OCI-LY3 (cell line): ENCODE results near the gene ICA1.
"Not testable (repeated sequence)": the region's sequence is repeated elsewhere in the genome, so short reads cannot be mapped to it uniquely, and the experiment has no call there.

Experiments
- H2AFZ ChIP-seq: fragments of 200-600, 300-600 bp; shearing (Covaris generic); 2 replicates; pipeline ENCODE4 v1.6.0; 2014; ENCODE audit warnings: antibody characterized with exemption, low read depth, low read length
- H3K27ac ChIP-seq: fragments of 200-600, 300-600 bp; sonication (generic); 2 replicates; pipeline ENCODE4 v1.5.1; 2014; ENCODE audit warnings: mild to moderate bottlenecking, low read length, moderate library complexity, mixed read lengths
- H3K27me3 ChIP-seq: fragments of 200-600, 300-600 bp; sonication (generic); 2 replicates; pipeline ENCODE4 v1.6.1; 2014; ENCODE audit warnings: low read depth, low read length, mixed read lengths
- H3K36me3 ChIP-seq: fragments of 200-600, 300-600 bp; sonication (generic); replicated peaks from 2 replicates; pipeline ENCODE3; 2014; ENCODE audit warnings: low read depth, low read length, mixed read lengths
- H3K4me1 ChIP-seq: fragments of 300-600, 200-600 bp; sonication (generic); 2 replicates; pipeline ENCODE4 v1.6.1; 2014; ENCODE audit warnings: low read length, mixed read lengths
- H3K4me2 ChIP-seq: fragments of 200-600, 300-600 bp; sonication (generic); 2 replicates; pipeline ENCODE4 v1.6.1; 2014; ENCODE audit warnings: low read length, mixed read lengths
- H3K4me3 ChIP-seq: fragments of 300-600, 200-600 bp; sonication (generic); 2 replicates; pipeline ENCODE4 v1.5.1; 2014; ENCODE audit warnings: antibody characterized with exemption, mild to moderate bottlenecking, low read length, moderate library complexity
- H3K79me2 ChIP-seq: fragments of 300-600, 200-600 bp; shearing (Covaris generic); 2 replicates; pipeline ENCODE4 v1.6.1; 2014; ENCODE audit warnings: mild to moderate bottlenecking, low read length, mixed read lengths
- H3K9ac ChIP-seq: fragments of 300-600, 200-600 bp; shearing (Covaris generic); 2 replicates; pipeline ENCODE4 v1.6.0; 2014; ENCODE audit warnings: mild to moderate bottlenecking, low read length, moderate library complexity
- H3K9me3 ChIP-seq: fragments of 200-600, 300-600 bp; shearing (Covaris generic); 2 replicates; pipeline ENCODE4 v1.6.1; 2014; ENCODE audit warnings: low read length, mixed read lengths; ENCODE audit not compliant: insufficient read depth
- H4K20me1 ChIP-seq: fragments of 200-600, 300-600 bp; sonication (generic); 2 replicates; pipeline ENCODE4 v1.6.1; 2016; ENCODE audit warnings: low read length, mixed read lengths; ENCODE audit not compliant: insufficient read depth
- CTCF ChIP-seq: fragments of 200-600, 300-600 bp; sonication (generic); IDR thresholded peaks from 2 replicates; pipeline ENCODE4 v1.5.1; 2014; ENCODE audit warnings: antibody characterized with exemption, low read length, low read depth
- EZH2phosphoT487 ChIP-seq: fragments of 200-600 bp; shearing (Covaris generic); IDR thresholded peaks from 2 replicates; pipeline ENCODE4 v1.6.1; 2018; ENCODE audit warnings: antibody characterized with exemption, mixed run types, low read depth

The ICA1 gene

DNA sequence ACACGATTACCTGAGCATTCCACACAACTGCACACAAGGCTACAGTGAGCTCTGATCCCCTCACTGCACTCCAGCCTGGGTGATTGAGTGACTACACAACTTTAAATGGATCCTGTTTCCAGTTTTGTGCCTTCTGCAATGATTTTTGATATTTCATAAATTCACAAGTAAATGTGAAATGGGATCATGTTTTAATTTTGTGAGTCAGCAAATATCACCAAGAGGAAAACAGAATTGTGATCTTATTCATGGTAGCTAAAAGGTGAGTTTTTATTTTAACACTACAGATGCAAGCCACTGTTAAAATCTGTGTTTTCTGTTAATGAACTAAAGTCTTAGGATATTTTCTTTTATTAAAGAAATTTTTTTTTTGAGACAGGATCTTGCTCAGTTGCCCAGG lies 11.4 kb downstream of the ICA1 start:
- Histone ChIP-seq H3K9me3 (no peaks in the 10 kb centered on the region), H3K27ac (no peak overlapping the region), H3K79me2 (no peaks in the 10 kb centered on the region), H3K36me3 (no peaks in the 10 kb centered on the region), H3K4me1 (peaks cover 5% of the 10 kb centered on the region; the same call in 1 of the 2 replicates), H3K9ac (no peak overlapping the region), H3K4me3 (no peak overlapping the region), H4K20me1 (no peaks in the 10 kb centered on the region), H3K4me2 (no peak overlapping the region), H3K27me3 (no peaks in the 10 kb centered on the region), H2AFZ (no peak overlapping the region)
- TF ChIP-seq CTCF (no peak), EZH2phosphoT487 (no peak)

- Histone ChIP-seq H3K4me1 (peaks cover 5% of the 10 kb centered on the region; the same call in 1 of the 2 replicates), H3K27ac (no peak overlapping the region), H3K36me3 (no peaks in the 10 kb centered on the region), H3K4me3 (no peak overlapping the region), H3K4me2 (no peak overlapping the region), H3K79me2 (no peaks in the 10 kb centered on the region), H2AFZ (no peak overlapping the region), H3K9ac (no peak overlapping the region), H3K9me3 (no peaks in the 10 kb centered on the region), H3K27me3 (no peaks in the 10 kb centered on the region), H4K20me1 (no peaks in the 10 kb centered on the region)
- TF ChIP-seq CTCF (no peak), EZH2phosphoT487 (no peak)
Measured at GRCh38 chr7:8249121-8249520, 12.8 kb downstream of the ICA1 start.

DNA sequence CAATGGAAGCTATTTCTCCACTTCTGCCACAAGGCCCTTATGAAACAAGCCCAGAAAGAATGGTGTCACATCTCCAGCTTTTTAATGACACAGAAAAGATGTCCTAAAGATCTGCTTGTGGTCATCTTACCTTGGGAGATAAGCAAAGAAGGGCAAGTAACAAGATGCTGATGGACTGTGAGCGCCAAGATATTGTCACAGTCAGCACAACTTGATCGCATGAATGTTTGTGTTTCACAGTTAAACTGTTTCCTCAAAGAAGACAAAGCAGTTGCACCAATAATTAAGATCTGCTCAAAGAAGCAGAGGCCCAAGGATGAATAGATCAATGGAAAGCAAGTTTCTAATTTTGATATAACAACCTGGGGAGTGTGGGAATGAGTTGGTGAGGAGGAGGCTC lies 15.9 kb downstream of the ICA1 start:
- H3K4me2 ChIP-seq: no peak overlapping the region
- no peaks in the 10 kb centered on the region for H3K27me3 ChIP-seq
- no peaks in the 10 kb centered on the region for H3K9me3 ChIP-seq
- no peak overlapping the region for H2AFZ ChIP-seq
- H3K36me3 ChIP-seq: no peaks in the 10 kb centered on the region
- no peak overlapping the region for H3K9ac ChIP-seq
- no peaks in the 10 kb centered on the region for H3K4me1 ChIP-seq
- H4K20me1 ChIP-seq: no peaks in the 10 kb centered on the region
- no peak for TF ChIP-seq CTCF
- no peak for TF ChIP-seq EZH2phosphoT487
- H3K27ac ChIP-seq: no peak overlapping the region
- H3K4me3 ChIP-seq: no peak overlapping the region
- H3K79me2 ChIP-seq: no peaks in the 10 kb centered on the region

DNA sequence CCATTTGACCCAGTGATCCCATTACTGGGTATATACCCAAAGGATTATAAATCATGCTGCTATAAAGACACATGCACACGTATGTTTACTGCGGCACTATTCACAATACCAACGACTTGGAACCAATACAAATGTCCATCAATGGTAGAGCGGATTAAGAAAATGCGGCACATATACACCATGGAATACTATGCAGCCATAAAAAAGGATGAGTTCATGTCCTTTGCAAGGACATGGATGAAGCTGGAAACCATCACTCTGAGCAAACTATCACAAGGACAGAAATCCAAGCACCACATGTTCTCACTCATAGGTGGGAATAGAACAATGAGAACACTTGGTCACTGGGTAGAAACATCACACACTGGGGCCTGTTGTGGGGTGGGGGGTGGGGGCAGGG lies 16.9 kb downstream of the ICA1 start:
- not testable (repeated sequence) for H3K4me3 ChIP-seq, H3K9me3 ChIP-seq, H3K4me2 ChIP-seq, H3K36me3 ChIP-seq, H3K27me3 ChIP-seq, H3K4me1 ChIP-seq, H4K20me1 ChIP-seq, H2AFZ ChIP-seq, H3K9ac ChIP-seq, H3K79me2 ChIP-seq, H3K27ac ChIP-seq

- H3K4me3 ChIP-seq, H3K9ac ChIP-seq, H3K27me3 ChIP-seq, H3K79me2 ChIP-seq, H3K9me3 ChIP-seq, H4K20me1 ChIP-seq, H3K4me2 ChIP-seq, H3K27ac ChIP-seq, H3K4me1 ChIP-seq, H3K36me3 ChIP-seq, H2AFZ ChIP-seq: not testable (repeated sequence)
Measured at GRCh38 chr7:8243059-8243458, 18.9 kb downstream of the ICA1 start.

DNA sequence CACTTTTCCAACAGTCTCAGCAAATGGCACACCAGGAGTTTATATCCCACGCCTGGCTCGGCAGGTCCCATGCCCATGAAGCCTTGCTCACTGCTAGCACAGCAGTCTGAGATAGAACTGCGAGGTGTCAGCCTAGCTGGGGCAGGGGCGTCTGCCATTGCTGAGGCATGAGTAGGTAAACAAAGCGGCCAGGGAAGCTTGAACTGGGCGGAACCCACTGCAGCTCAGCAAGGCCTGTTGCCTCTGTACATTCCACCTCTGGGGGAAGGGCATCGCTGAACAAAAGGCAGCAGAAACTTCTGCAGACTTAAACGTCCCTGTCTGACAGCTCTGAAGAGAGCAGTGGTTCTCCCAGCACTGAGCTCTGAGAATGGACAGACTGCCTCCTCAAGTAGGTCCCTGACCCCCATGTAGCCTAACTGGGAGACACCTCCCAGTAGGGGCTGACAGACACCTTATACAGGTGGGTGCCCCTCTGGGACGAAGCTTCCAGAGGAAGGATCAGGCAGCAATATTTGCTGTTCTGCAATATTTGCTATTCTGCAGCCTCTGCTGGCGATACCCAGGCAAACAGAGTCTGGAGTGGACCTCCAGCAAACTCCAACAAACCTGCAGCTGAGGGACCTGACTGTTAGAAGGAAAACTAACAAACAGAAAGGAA lies 22.1 kb downstream of the ICA1 start:
- not testable (repeated sequence) for H3K36me3 ChIP-seq, H3K4me3 ChIP-seq, H3K4me2 ChIP-seq, H3K79me2 ChIP-seq, H2AFZ ChIP-seq, H3K9me3 ChIP-seq, H3K4me1 ChIP-seq, H3K27ac ChIP-seq, H3K27me3 ChIP-seq, H3K9ac ChIP-seq, H4K20me1 ChIP-seq
